LNCaP clone FGC (cell line): ENCODE data around the gene ADGRV1.
"Not testable (repeated sequence)": the region's sequence is repeated elsewhere in the genome, so short reads cannot be mapped to it uniquely, and the experiment has no call there.

Experiments used
- DNase-seq: peaks from one replicate; pipeline ENCODE4 v3.0.0-alpha.2; 2011; ENCODE audit warnings: low read depth
- H3K4me3 ChIP-seq: 2 replicates; pipeline ENCODE4 v1.5.1; 2011; ENCODE audit warnings: mild to moderate bottlenecking, low read depth, low read length, control low read depth
- TF ChIP-seq, protein P1 (sequence below): IDR thresholded peaks from 2 replicates; pipeline ENCODE4 v1.5.1; 2012; ENCODE audit warnings: mild to moderate bottlenecking; ENCODE audit not compliant: control insufficient read depth, insufficient read depth; ENCODE audit errors: extremely low read depth

Gene ADGRV1

DNA sequence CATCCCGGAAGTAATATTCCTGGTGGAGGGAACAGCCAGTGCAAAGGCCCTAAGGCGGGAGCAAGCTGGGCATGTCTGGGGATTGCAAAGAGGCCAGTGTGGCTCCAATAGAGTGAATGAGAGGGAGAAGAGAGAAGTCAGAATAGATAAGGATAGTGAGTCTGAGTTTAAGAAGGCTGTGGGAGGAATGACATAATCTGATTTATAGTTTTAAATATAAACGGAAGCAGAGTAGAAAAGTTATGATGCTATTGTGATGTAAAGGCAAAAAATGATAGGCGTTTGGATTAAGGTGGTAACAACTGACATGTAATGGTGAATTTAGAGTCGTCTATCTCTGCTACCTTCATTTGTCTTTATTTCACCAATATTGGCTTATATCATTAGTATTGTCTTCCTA is 473.5 kb downstream of the ADGRV1 start:
- TF ChIP-seq, protein P1, sequence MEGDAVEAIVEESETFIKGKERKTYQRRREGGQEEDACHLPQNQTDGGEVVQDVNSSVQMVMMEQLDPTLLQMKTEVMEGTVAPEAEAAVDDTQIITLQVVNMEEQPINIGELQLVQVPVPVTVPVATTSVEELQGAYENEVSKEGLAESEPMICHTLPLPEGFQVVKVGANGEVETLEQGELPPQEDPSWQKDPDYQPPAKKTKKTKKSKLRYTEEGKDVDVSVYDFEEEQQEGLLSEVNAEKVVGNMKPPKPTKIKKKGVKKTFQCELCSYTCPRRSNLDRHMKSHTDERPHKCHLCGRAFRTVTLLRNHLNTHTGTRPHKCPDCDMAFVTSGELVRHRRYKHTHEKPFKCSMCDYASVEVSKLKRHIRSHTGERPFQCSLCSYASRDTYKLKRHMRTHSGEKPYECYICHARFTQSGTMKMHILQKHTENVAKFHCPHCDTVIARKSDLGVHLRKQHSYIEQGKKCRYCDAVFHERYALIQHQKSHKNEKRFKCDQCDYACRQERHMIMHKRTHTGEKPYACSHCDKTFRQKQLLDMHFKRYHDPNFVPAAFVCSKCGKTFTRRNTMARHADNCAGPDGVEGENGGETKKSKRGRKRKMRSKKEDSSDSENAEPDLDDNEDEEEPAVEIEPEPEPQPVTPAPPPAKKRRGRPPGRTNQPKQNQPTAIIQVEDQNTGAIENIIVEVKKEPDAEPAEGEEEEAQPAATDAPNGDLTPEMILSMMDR: no peak
- no peak for DNase-seq
- no peak overlapping the region for H3K4me3 ChIP-seq

DNA sequence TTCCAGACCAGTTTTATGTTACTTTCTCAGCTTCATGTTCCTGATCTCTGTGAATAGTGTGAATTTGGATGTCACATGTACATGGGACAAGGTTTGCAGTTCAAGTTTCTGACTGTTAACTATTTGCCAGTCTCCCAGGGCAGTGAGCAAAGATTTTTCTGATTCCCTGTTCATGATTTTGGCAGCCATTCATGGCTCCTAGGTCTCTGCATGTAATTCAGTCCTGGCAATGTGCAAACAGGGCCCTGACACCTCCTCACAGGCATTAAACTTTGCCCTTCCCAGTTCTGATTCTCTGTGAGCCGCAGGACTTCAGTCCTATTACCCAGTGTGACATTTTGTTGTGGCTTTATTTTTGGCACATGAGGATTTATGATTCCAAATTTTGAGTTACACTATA is 474.8 kb downstream of the ADGRV1 start:
- TF ChIP-seq, protein P1: no peak
- DNase-seq: no peak
- no peak overlapping the region for H3K4me3 ChIP-seq

DNA sequence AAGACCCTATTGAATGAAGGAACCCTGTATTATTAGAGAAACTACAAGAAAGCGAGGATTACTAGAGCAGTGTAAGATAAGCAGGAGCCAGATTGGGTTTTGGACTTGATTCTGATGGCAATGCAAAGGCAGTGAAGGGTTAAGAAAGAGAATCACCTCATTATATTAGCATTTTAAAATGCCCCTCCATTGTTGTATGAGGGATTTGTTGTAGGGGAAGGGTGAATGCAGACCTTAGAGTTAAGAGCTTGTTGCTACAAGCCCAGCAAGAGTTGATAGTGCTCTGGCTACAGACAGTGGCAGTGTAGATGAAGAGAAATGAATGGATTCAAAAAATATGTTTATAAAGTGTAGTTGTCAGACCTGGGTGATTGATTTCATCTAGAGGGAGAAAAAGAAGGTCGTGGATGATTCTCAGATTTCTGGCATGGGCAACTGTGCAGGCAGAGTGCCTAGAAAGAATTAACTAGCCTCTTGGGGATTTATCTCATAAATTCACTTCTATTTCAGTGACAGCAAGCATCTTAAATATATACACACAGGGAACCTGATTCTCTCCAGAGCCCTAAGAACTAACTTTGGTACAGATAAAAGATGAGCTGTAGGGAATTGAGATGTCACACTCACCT is 479.7 kb downstream of the ADGRV1 start:
- TF ChIP-seq, protein P1: no peak
- H3K4me3 ChIP-seq: no peak overlapping the region
- DNase-seq: no peak

DNA sequence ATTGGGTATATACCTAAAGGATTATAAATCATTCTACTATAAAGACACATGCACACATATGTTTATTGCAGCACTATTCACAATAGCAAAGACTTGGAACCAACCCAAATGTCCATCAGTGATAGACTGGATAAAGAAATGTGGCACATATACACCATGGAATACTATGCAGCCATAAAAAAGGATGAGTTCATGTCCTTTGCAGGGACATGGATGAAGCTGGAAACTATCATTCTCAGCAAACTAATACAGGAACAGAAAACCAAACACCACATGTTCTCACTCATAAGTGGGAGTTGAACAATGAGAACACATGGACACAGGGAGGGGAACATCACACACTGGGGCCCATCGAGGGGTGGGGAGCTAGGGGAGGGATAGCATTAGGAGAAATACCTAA is 482.5 kb downstream of the ADGRV1 start:
- not testable (repeated sequence) for H3K4me3 ChIP-seq, DNase-seq

DNA sequence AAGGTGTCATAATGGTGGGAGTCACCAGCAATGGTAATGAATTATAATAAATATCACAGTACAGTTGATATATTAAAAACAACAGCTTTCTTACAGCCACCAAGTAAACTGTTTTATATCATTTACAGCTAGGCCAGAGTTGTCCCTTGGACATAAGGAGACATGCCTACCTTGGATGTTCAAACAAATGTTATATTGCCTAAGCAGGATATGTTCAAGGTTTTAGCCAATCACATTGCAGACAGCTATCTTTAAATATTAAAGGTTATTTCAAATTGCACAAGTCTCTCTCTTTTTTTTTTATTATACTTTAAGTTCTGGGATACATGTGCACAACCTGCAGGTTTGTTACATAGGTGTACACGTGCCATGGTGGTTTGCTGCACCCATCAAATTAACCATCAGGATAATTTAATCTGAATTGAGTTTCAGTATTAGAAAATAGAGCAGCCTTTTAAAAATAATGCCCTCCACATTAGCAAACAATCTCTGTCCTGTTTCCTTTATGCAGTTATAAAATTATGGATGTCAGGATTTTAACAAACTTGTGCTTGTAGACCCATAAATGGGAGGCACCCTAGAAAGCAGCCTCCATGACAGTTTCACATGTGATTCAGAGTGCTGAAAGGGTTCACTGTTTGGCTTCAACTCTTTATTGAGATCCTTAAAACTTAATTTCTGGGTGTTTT is 483.8 kb downstream of the ADGRV1 start:
- TF ChIP-seq, protein P1: no peak
- no peak overlapping the region for H3K4me3 ChIP-seq
- no peak for DNase-seq

DNA sequence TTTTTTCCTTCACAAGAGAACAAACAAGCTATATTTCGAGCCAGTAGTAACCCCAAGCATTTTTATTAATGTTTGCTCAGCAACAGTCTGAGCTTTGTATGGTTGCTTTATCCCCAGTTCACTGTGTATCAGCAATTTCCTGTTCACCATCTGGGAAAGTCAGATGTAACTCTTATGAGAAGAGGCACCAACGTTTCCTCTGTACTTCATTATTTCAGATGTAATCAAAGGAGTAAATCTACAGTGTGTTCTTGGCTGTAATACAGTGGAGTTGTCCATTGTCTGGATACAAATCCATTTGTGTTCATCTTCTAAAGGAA is 484.3 kb downstream of the ADGRV1 start:
- no peak for DNase-seq
- no peak overlapping the region for H3K4me3 ChIP-seq
- TF ChIP-seq, protein P1: no peak

DNA sequence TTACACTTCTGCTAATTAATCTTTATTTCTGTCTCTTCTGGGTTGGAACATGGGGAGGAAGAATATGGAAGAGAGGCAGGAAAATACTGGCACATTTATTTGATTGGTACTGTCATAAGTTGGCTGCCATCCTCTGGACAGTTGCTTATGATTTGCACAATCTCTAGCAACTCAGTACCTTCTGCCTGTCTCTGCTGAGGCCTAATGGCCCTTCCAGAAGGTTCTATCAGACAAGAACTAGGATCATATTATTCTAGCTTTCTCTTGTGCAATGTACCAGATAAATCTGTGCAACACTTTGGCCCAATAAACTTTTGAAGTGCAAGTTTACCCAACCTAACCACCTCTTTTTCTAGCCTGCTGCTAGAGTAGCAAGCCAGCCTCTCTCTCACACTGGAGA is 489.5 kb downstream of the ADGRV1 start:
- no peak overlapping the region for H3K4me3 ChIP-seq
- TF ChIP-seq, protein P1: no peak
- DNase-seq: no peak
